GM18505 (cell line): ENCODE measurements around the gene HECW1.
"Not testable (repeated sequence)": the region's sequence is repeated elsewhere in the genome, so short reads cannot be mapped to it uniquely, and the experiment has no call there.

ENCODE experiments used
- ATAC-seq: cut with Tn5 transposase; IDR thresholded peaks from one replicate; pipeline ENCODE4 v1.9.1; 2021; ENCODE audit not compliant: unreplicated experiment
- POLR2A ChIP-seq: IDR thresholded peaks from 4 replicates; pipeline ENCODE4 v1.6.1; 2011; ENCODE audit warnings: borderline replicate concordance; ENCODE audit not compliant: insufficient read depth, insufficient read length; ENCODE audit errors: extremely low read depth

The HECW1 gene

GRCh38 chr7:43559946-43560335 lies 447.5 kb downstream of the HECW1 start:
- no peak for ATAC-seq
- no peak for TF ChIP-seq POLR2A

DNA sequence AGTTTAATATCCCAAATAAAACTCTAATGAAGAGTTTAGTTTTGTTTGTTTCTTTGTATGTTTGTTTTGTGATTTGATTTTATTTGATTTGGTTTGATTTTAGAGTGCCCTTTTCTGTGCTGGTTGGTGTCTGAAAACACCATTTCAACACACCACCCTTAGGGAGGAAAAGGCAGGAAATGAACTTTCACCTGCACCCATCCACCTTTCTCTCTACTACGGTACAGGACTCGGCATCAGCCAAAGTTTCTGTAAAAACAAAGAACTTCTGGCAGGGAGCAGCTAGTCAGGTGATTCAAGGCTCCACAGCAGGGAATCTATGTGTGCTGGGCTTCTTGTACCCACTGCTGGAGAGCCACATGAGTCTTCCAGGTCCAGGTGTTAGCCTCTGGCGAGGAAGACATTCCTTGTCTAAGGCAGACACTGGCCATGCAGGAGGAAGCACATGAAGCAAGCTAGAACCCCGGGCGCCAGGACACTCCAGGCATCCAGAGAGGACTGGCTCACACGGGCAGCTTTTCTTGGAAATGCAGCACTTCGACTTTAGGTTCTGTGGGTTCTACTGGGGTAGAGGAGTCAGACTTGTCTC lies 448.4 kb downstream of the HECW1 start:
- no peak for ATAC-seq
- no peak for TF ChIP-seq POLR2A

DNA sequence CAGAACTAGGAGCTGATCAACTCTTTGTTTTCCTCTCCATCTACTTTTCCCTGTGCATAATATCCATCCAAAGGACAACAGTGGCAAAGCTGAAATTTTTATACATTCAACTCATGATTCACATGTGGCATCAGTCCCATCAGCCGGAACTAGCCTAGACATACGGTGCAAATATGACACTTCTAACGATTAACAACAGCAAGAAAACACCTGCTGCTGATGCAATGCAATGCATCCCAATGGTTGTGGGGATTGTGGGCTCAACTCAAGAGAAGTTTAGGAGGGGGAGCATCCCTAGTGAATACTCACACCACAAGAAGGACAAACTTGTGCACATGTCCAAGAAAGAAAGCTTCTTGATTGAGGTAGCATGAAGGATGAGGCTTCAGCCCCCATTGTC lies 449.9 kb downstream of the HECW1 start:
- ATAC-seq = no peak
- TF ChIP-seq POLR2A = no peak

GRCh38 chr7:43565786-43566185 lies 453.3 kb downstream of the HECW1 start:
- TF ChIP-seq POLR2A = no peak
- no peak for ATAC-seq

GRCh38 chr7:43568529-43568928 lies 456.1 kb downstream of the HECW1 start:
- no peak for ATAC-seq
- TF ChIP-seq POLR2A = no peak

DNA sequence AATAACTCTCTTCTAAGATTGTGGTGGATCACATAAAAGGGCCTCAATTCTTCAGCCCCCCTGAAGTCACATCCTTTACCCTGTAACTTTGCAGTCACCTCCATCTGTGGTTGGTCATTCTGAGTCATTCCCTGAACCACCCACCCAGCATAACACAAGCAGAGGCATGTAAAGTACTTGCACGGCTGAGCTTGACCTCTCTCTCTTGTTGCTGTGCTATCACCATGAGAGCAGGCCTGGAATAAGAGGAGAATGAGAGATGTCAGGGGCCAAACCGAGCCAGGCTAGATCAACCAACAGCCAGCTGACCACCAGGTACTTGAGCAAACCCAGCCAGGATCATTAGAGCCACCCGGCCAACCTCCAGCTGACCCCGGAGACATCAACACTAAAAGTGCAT lies 457.0 kb downstream of the HECW1 start:
- no peak for TF ChIP-seq POLR2A
- peak; percentile 55 for ATAC-seq

DNA sequence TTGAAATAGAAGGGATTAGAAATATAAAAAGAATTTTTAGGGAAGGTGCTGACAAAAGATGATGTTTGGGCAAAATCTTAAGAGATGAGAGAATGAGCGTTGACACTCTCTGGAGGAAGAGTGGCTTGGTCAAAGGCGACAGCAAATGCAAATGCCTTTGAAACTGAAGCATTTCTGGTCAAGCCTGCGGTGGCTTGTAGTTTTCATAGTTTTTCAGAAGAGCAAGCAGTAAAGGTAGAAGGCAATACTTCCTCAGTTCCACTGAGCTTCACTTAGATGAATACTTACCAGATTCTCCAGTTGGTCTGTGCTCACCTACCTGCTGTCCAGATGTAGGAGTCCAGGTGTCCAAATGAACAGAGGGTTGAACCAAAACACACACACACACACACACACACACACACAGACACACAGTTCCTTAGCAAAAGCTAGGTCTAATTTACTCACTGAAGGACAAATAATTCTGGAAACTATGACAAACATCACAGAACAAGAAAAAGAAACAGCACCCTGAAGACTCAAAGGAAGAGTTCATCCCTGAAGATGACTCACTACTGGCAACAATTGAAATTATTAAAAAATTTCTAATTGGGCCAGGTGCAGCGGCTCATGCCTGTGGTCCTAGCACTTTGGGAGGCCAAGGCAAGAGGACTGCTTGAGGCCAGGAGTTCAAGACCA lies 458.4 kb downstream of the HECW1 start:
- ATAC-seq = peak; percentile 44
- TF ChIP-seq POLR2A = no peak

GRCh38 chr7:43572516-43573049 lies 460.1 kb downstream of the HECW1 start:
- TF ChIP-seq POLR2A = no peak
- peak; percentile 51 for ATAC-seq

GRCh38 chr7:43573832-43574231 lies 461.4 kb downstream of the HECW1 start:
- not testable (repeated sequence) for ATAC-seq

DNA sequence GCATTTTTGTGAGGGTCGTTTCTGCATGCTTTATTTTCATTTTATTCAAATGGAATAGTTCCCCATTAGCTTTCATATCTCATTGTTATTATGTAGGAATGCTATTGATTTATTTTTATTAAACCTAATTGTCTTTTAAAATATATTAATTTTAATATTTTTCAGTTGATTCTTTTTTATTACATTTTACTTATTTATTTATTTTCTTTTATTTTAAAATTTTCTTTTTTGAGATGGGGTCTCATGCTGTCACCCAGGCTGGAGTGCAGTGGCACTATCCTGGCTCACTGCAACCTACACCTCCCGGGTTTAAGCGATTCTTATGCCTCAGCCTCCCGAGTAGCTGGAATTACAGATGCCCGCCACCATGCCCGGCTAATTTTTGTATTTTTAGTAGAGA lies 463.1 kb downstream of the HECW1 start:
- no peak for TF ChIP-seq POLR2A
- ATAC-seq = no peak

GRCh38 chr7:43576241-43576640 lies 463.8 kb downstream of the HECW1 start:
- no peak for ATAC-seq
- no peak for TF ChIP-seq POLR2A

- TF ChIP-seq POLR2A = no peak
- no peak for ATAC-seq
These were observed 465.1 kb downstream of the HECW1 start for GRCh38 chr7:43577485-43577951.

DNA sequence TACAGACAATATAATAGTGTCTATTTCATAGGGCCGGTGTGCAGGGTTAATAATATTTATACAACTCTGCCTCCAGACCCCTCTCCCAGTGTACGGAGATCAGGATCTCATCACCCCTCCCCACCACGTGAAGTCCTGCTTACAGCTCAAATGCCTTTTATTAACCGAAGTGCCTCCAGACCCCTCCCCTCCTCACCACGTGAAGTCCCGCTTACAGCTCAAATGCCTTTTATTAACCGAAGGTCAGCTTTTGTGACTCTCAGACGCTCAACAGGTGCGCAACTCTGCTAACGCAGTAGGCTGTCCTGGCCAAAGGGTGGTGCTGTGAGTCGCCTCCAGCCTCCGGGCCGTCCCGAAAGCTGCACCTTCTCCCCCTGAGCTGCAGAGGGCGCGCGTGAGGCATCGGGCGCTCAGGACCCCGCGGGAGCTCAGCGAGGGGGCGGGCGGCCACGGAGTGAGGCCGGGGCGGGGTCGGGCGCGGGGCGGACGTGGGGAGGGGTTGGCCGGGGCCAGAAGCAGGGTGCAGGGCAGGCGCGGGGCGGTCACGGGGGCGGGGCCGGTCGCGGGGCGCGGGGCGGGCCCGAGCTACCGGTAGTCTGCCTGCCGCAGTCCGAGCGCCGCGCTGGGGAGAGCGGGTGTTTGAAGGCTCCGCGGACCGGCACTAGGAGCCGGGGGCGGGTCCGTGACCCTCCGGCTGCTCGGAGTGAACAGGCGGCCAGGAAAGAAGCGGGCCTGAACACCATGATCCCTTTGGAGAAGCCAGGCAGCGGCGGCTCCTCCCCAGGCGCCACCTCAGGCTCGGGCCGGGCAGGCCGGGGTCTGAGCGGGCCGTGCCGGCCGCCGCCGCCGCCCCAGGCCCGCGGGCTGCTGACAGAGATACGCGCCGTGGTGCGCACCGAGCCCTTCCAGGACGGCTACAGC lies 470.3 kb downstream of the HECW1 start, which contains the start of gene STK17A:
Gene STK17A (plus strand): TSS at position 606 of the 921 bp plus-strand sequence. CDS start 136 bp downstream, at position 742.
- TF ChIP-seq POLR2A = peak; percentile 96
- ATAC-seq = peak; percentile 67
